ENCODE data around the gene SIMC1.
"Not testable (repeated sequence)": the region's sequence is repeated elsewhere in the genome, so short reads cannot be mapped to it uniquely, and the experiment has no call there.

DNA sequence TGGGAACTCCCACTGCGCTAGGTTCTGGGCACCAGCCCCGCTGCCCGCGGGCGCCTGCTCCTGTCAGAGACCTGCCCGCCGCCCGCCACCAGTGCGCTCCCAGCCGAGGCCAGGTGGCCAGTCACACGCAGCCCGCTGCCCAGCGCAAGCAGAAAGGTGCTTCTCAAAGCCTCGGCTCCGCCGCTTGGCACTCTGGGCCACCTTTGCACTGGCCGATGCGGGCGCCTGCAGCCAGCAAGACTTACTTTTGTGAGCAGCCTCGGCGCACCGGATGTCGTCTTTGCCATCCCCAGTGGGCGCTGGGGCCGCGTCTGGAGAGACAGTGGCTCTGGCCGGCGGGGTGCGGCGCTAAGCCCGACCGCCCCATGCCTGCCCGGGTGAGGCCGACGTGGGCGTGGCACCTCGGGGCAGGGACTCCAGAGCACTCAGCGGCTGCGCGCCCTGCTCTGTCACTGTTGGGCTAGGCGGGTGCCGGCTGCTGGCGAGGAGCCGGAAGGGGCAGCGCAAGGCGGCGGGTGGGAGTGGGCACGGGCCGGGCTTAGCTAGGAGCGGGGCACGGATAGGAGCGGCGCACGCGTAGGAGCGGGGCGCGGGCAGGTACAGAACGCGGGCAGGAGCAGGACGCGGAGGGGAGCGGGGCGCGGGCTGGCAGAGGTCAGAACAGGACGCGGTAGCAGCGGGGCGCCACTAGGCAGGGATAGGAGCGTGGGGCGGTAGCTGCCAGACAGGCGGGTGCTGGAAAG, 39.1 kb upstream of the SIMC1 start:
- TF ChIP-seq RAD21 (conservative IDR thresholded peaks at IDR 0.05 in 1 of 2, IDR thresholded peaks at IDR 0.05 in 1 of 2); POLR2A (IDR thresholded peaks at IDR 0.05; ENCODE audit: low read length): not testable (repeated sequence)
- TF ChIP-seq, protein P1, sequence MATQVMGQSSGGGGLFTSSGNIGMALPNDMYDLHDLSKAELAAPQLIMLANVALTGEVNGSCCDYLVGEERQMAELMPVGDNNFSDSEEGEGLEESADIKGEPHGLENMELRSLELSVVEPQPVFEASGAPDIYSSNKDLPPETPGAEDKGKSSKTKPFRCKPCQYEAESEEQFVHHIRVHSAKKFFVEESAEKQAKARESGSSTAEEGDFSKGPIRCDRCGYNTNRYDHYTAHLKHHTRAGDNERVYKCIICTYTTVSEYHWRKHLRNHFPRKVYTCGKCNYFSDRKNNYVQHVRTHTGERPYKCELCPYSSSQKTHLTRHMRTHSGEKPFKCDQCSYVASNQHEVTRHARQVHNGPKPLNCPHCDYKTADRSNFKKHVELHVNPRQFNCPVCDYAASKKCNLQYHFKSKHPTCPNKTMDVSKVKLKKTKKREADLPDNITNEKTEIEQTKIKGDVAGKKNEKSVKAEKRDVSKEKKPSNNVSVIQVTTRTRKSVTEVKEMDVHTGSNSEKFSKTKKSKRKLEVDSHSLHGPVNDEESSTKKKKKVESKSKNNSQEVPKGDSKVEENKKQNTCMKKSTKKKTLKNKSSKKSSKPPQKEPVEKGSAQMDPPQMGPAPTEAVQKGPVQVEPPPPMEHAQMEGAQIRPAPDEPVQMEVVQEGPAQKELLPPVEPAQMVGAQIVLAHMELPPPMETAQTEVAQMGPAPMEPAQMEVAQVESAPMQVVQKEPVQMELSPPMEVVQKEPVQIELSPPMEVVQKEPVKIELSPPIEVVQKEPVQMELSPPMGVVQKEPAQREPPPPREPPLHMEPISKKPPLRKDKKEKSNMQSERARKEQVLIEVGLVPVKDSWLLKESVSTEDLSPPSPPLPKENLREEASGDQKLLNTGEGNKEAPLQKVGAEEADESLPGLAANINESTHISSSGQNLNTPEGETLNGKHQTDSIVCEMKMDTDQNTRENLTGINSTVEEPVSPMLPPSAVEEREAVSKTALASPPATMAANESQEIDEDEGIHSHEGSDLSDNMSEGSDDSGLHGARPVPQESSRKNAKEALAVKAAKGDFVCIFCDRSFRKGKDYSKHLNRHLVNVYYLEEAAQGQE (IDR thresholded peaks at IDR 0.05): not testable (repeated sequence)
- TF ChIP-seq, protein P2, sequence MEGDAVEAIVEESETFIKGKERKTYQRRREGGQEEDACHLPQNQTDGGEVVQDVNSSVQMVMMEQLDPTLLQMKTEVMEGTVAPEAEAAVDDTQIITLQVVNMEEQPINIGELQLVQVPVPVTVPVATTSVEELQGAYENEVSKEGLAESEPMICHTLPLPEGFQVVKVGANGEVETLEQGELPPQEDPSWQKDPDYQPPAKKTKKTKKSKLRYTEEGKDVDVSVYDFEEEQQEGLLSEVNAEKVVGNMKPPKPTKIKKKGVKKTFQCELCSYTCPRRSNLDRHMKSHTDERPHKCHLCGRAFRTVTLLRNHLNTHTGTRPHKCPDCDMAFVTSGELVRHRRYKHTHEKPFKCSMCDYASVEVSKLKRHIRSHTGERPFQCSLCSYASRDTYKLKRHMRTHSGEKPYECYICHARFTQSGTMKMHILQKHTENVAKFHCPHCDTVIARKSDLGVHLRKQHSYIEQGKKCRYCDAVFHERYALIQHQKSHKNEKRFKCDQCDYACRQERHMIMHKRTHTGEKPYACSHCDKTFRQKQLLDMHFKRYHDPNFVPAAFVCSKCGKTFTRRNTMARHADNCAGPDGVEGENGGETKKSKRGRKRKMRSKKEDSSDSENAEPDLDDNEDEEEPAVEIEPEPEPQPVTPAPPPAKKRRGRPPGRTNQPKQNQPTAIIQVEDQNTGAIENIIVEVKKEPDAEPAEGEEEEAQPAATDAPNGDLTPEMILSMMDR (IDR thresholded peaks at IDR 0.05): not testable (repeated sequence)
